SK-N-SH (cell line): ENCODE data around the gene EIF3D. TPM values are rescaled to one million over a fixed set of nuclear protein-coding genes. Genes with fewer than 3 reads are reported as not detected.

Experiments
- CTCF ChIA-PET: fragments of 300-600, 350-600 bp; formaldehyde crosslinking; extraction: SDS; loops from one replicate; lab custom pipeline; 2021; lab: Yijun Ruan, JAX
- POLR2A ChIA-PET: fragments of 350-600 bp; sonication (Branson Sonifier 250); formaldehyde crosslinking; extraction: SDS; loops from one replicate; lab custom pipeline; 2020; ENCODE audit warnings: antibody characterized with exemption, inconsistent platforms; lab: Yijun Ruan, JAX
- DNase-seq: peaks from one replicate; pipeline ENCODE4 v3.0.0; 2012
- H2AFZ ChIP-seq: fragments of 200-600 bp; sonication (generic); 2 replicates; pipeline ENCODE4 v1.8.1; 2016; ENCODE audit warnings: antibody characterized with exemption, mild to moderate bottlenecking, low read depth
- H3F3A ChIP-seq: fragments of 200-600 bp; sonication (generic); replicated peaks from 2 replicates; pipeline ENCODE3; 2016; ENCODE audit warnings: antibody characterized with exemption, mild to moderate bottlenecking; ENCODE audit not compliant: insufficient read depth
- H3K27ac ChIP-seq, 2 experiments: fragments of 200-500 bp in 1 of 2; fragments of 200-600 bp in 1 of 2; sonication (Bioruptor generic) in 1 of 2; sonication (generic), shearing (Covaris generic) in 1 of 2; 2 replicates each; pipeline versions ENCODE4 v1.5.1 to v1.6.1; 2014 to 2016; ENCODE audit warnings: low read depth in 2 of 2, inconsistent platforms in 1 of 2, low read length in 1 of 2, mild to moderate bottlenecking in 1 of 2, mixed read lengths in 1 of 2
- H3K27me3 ChIP-seq: fragments of 200-600 bp; sonication (generic), shearing (Covaris generic); 2 replicates; pipeline ENCODE4 v1.6.1; 2016; ENCODE audit warnings: mixed run types; ENCODE audit not compliant: insufficient read depth
- H3K36me3 ChIP-seq, 2 experiments: fragments of 200-500 bp in 1 of 2; fragments of 200-600 bp in 1 of 2; sonication (Bioruptor generic) in 1 of 2; sonication (generic) in 1 of 2; replicated peaks in 1 of 2; 2 replicates each; pipeline versions ENCODE3 to v1.5.1; 2014 to 2016; ENCODE audit warnings: low read length in 1 of 2, mild to moderate bottlenecking in 1 of 2; ENCODE audit not compliant: insufficient read depth in 2 of 2, control insufficient read depth in 1 of 2
- H3K4me1 ChIP-seq, 2 experiments: fragments of 200-500 bp in 1 of 2; fragments of 200-600 bp in 1 of 2; sonication (Bioruptor generic) in 1 of 2; sonication (generic), shearing (Covaris generic) in 1 of 2; 2 replicates each; pipeline versions ENCODE4 v1.5.1 to v1.6.1; 2014 to 2016; ENCODE audit warnings: low read depth in 1 of 2, low read length in 1 of 2, mixed run types in 1 of 2; ENCODE audit not compliant: insufficient read depth in 2 of 2, control insufficient read depth in 1 of 2
- H3K4me2 ChIP-seq: fragments of 200-600 bp; sonication (generic), shearing (Covaris generic); 2 replicates; pipeline ENCODE4 v1.6.1; 2017; ENCODE audit warnings: mixed run types
- H3K4me3 ChIP-seq, 2 experiments: fragments of 200-500 bp in 1 of 2; fragments of 200-600 bp in 1 of 2; sonication (Bioruptor generic) in 1 of 2; sonication (generic), shearing (Covaris generic) in 1 of 2; 2 replicates each; pipeline versions ENCODE4 v1.5.1 to v1.8.1; 2014 to 2016; ENCODE audit warnings: low read depth in 2 of 2, inconsistent platforms in 1 of 2, low read length in 1 of 2, mild to moderate bottlenecking in 1 of 2, mixed read lengths in 1 of 2, moderate library complexity in 1 of 2
- H3K79me2 ChIP-seq: fragments of 200-600 bp; sonication (generic); 2 replicates; pipeline ENCODE4 v1.8.1; 2017; ENCODE audit warnings: mild to moderate bottlenecking; ENCODE audit not compliant: insufficient read depth
- H3K9ac ChIP-seq: fragments of 200-600 bp; sonication (generic); 2 replicates; pipeline ENCODE4 v1.6.1; 2017; ENCODE audit warnings: mixed run types
- H3K9me2 ChIP-seq: fragments of 200-600 bp; sonication (generic); 2 replicates; pipeline ENCODE4 v1.6.1; 2017; ENCODE audit warnings: mixed run types
- H3K9me3 ChIP-seq: fragments of 200-600 bp; sonication (generic); 2 replicates; pipeline ENCODE4 v1.6.1; 2017; ENCODE audit warnings: mixed run types, mild to moderate bottlenecking, moderate library complexity
- H4K20me1 ChIP-seq: fragments of 200-600 bp; sonication (generic); 2 replicates; pipeline ENCODE4 v1.6.1; 2017; ENCODE audit warnings: mild to moderate bottlenecking, mixed run types; ENCODE audit not compliant: insufficient read depth
- CHD2 ChIP-seq: fragments of 150-350 bp; IDR thresholded peaks from 2 replicates; pipeline ENCODE4 v1.6.1; 2018; ENCODE audit warnings: low read length; ENCODE audit not compliant: partially characterized antibody
- ELF1 ChIP-seq: IDR thresholded peaks from 2 replicates; pipeline ENCODE4 v1.4.0; 2012
- EP300 ChIP-seq, 2 experiments: IDR thresholded peaks; 2 replicates each; pipeline versions ENCODE4 v1.4.0 to v1.6.1; 2012; ENCODE audit warnings: borderline replicate concordance in 1 of 2, low read depth in 1 of 2, low read length in 1 of 2
- EZH2phosphoT487 ChIP-seq: fragments of 200-600 bp; sonication (generic); IDR thresholded peaks from 2 replicates; pipeline ENCODE4 v1.6.1; 2017; ENCODE audit warnings: low read depth, mixed run types, mild to moderate bottlenecking, antibody characterized with exemption, moderate library complexity, borderline replicate concordance
- FOSL2 ChIP-seq: IDR thresholded peaks from 2 replicates; pipeline ENCODE4 v1.4.0; 2012; ENCODE audit warnings: low read depth, mild to moderate bottlenecking, moderate library complexity, borderline replicate concordance
- FOXM1 ChIP-seq: IDR thresholded peaks from 2 replicates; pipeline ENCODE4 v1.4.0; 2012; ENCODE audit warnings: low read depth, mild to moderate bottlenecking
- JUND ChIP-seq: IDR thresholded peaks from 2 replicates; pipeline ENCODE4 v1.4.0; 2012
- MEF2A ChIP-seq: IDR thresholded peaks from 2 replicates; pipeline ENCODE4 v1.4.0; 2012; ENCODE audit warnings: low read depth, borderline replicate concordance
- MXI1 ChIP-seq: IDR thresholded peaks from 2 replicates; pipeline ENCODE4 v1.6.1; 2012; ENCODE audit warnings: mild to moderate bottlenecking, low read depth, low read length, improper control_type of control experiment
- RFX5 ChIP-seq: IDR thresholded peaks from 2 replicates; pipeline ENCODE4 v1.6.1; 2012; ENCODE audit warnings: mild to moderate bottlenecking, improper control_type of control experiment, low read length
- SIN3A ChIP-seq: IDR thresholded peaks from 2 replicates; pipeline ENCODE4 v1.6.1; 2012; ENCODE audit warnings: low read depth, mild to moderate bottlenecking, low read length, moderate library complexity, borderline replicate concordance
- SMC3 ChIP-seq: IDR thresholded peaks from 2 replicates; pipeline ENCODE4 v1.6.1; 2012; ENCODE audit warnings: low read depth, low read length, improper control_type of control experiment
- TCF12 ChIP-seq: IDR thresholded peaks from 2 replicates; pipeline ENCODE4 v1.4.0; 2012
- TEAD4 ChIP-seq: IDR thresholded peaks from 2 replicates; pipeline ENCODE4 v1.4.0; 2012; ENCODE audit warnings: mild to moderate bottlenecking, borderline replicate concordance; ENCODE audit not compliant: insufficient read depth
- WGBS: methylation state at CpG from one replicate; pipeline ENCODE4 v1.1.6; 2017; ENCODE audit warnings: low lambda C conversion rate; 5-methylcytosine and 5-hydroxymethylcytosine counted together
- polyA plus RNA-seq, 3 experiments: library from polyadenylated mRNA; depleted of rRNA; stranded (reverse); fragments of >200 nt; gene quantifications; 2 replicates each; pipeline ENCODE4 v1.2.3, GENCODE V29; 2012
- TF ChIP-seq, protein P1 (sequence below): IDR thresholded peaks from 2 replicates; pipeline ENCODE4 v1.4.0; 2012; ENCODE audit warnings: low read depth, borderline replicate concordance
- TF ChIP-seq, protein P2 (sequence below): fragments of 150-350 bp; IDR thresholded peaks from 2 replicates; pipeline ENCODE4 v1.6.1; 2016; ENCODE audit warnings: mild to moderate bottlenecking, low read depth, low read length
- TF ChIP-seq, protein P3 (sequence below): IDR thresholded peaks from 2 replicates; pipeline ENCODE4 v1.4.0; 2012; ENCODE audit warnings: low read depth
- TF ChIP-seq, protein P4 (sequence below): IDR thresholded peaks from 2 replicates; pipeline ENCODE4; 2012
- TF ChIP-seq, protein P5 (sequence below): fragments of 200-600 bp; sonication (generic); IDR thresholded peaks from 2 replicates; pipeline ENCODE4 v1.6.1; 2017; ENCODE audit warnings: antibody characterized with exemption, mild to moderate bottlenecking, moderate library complexity

Gene EIF3D
- polyA plus RNA-seq, 1 of the 3 experiments (the other 2 are of a cell fraction) = 423 TPM

DNA sequence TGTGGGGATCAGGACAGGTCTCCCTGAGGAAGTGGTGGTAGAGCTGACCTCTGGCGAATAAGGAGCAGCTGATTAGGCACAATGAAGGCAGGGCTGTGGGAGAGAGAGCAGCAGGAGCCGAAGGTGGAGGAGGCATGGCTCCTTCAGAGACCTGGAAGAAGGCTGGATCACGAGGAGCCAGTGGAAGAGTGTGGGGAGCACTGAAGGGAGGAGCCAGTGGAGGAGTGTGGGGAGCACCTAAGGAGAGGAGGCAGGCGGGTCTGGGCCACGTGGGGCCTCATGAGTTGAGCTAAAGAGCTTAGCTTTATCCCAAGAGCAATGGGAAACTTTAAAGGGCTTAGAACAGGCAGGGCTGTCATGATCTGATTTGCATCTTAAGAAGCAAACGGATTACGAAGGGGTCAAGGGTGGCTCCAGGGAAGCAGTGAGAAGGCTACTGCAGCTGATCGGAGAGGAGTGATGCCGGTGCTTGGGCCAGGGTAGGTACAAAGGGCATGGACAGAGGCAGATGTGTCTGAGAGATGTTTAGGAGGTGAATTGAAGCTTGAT lies 44.9 kb upstream of the EIF3D start:
- Histone ChIP-seq H3K27me3 (no peaks in the 10 kb centered on the region), H3K4me3 (no peak overlapping the region), H3K27ac (no peak overlapping the region), H3K4me2 (no peak overlapping the region), H3K9me3 (no peaks in the 10 kb centered on the region), H3K36me3 (no peaks in the 10 kb centered on the region), H3F3A (peaks cover 5% of the 10 kb centered on the region), H4K20me1 (no peaks in the 10 kb centered on the region), H3K9me2 (no peaks in the 10 kb centered on the region), H3K4me1 (no peaks in the 10 kb centered on the region; a peak in 1 of 4 replicates), H3K79me2 (no peaks in the 10 kb centered on the region), H2AFZ (no peak overlapping the region), H3K9ac (no peak overlapping the region)
- DNase-seq = no peak
- ChIA-PET POLR2A (interaction anchor here (0.5 kb wide), 1 partner anchor 40 kb away, joined by 3 read pairs; no protein-coding TSS in a partner anchor), CTCF (interaction anchor here (0.9 to 1.6 kb wide), 2 partner anchors 27 to 282 kb away, joined by 4 to 5 read pairs; no protein-coding TSS in a partner anchor)
- TF ChIP-seq EP300 (IDR thresholded peaks at IDR 0.05; ENCODE audit: borderline replicate concordance in 1 of 2, low read depth in 1 of 2, low read length in 1 of 2) = no peak
- no peak for TF ChIP-seq MXI1
- TF ChIP-seq, protein P1, sequence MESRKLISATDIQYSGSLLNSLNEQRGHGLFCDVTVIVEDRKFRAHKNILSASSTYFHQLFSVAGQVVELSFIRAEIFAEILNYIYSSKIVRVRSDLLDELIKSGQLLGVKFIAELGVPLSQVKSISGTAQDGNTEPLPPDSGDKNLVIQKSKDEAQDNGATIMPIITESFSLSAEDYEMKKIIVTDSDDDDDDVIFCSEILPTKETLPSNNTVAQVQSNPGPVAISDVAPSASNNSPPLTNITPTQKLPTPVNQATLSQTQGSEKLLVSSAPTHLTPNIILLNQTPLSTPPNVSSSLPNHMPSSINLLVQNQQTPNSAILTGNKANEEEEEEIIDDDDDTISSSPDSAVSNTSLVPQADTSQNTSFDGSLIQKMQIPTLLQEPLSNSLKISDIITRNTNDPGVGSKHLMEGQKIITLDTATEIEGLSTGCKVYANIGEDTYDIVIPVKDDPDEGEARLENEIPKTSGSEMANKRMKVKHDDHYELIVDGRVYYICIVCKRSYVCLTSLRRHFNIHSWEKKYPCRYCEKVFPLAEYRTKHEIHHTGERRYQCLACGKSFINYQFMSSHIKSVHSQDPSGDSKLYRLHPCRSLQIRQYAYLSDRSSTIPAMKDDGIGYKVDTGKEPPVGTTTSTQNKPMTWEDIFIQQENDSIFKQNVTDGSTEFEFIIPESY = no peak
- TF ChIP-seq FOSL2 = no peak
- TF ChIP-seq ELF1 = no peak
- TF ChIP-seq MEF2A = no peak
- TF ChIP-seq CHD2 = no peak
- no peak for TF ChIP-seq SMC3
- no peak for TF ChIP-seq RFX5
- TF ChIP-seq, protein P2, sequence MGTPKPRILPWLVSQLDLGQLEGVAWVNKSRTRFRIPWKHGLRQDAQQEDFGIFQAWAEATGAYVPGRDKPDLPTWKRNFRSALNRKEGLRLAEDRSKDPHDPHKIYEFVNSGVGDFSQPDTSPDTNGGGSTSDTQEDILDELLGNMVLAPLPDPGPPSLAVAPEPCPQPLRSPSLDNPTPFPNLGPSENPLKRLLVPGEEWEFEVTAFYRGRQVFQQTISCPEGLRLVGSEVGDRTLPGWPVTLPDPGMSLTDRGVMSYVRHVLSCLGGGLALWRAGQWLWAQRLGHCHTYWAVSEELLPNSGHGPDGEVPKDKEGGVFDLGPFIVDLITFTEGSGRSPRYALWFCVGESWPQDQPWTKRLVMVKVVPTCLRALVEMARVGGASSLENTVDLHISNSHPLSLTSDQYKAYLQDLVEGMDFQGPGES = no peak
- TF ChIP-seq, protein P3, sequence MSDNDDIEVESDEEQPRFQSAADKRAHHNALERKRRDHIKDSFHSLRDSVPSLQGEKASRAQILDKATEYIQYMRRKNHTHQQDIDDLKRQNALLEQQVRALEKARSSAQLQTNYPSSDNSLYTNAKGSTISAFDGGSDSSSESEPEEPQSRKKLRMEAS = no peak
- TF ChIP-seq, protein P4, sequence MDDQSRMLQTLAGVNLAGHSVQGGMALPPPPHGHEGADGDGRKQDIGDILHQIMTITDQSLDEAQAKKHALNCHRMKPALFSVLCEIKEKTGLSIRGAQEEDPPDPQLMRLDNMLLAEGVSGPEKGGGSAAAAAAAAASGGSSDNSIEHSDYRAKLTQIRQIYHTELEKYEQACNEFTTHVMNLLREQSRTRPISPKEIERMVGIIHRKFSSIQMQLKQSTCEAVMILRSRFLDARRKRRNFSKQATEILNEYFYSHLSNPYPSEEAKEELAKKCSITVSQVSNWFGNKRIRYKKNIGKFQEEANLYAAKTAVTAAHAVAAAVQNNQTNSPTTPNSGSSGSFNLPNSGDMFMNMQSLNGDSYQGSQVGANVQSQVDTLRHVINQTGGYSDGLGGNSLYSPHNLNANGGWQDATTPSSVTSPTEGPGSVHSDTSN = no peak
- WGBS = 70% methylated on average over 9 of the region's 9 CpGs

DNA sequence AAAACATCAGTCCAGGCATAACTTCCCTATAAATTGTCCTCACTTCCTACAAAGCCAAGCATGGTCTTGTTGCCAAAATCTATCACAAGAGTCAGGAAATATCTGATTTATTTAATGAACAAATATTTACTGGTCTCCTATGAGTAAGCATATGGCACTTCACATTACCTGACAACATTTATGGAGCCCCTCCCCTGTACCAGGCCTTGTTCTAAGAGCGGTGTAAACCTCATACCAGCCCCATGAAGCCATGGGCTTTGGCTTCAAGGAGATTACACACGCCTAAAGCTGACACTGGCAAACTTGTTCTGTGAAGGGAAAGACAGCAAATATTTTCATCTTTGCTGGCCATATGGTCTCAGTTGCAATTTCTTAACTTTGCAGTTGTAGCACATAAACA lies 43.0 kb upstream of the EIF3D start:
- ChIA-PET POLR2A (no interaction called here), CTCF (interaction anchor here (1.3 kb wide), 1 partner anchor 11 kb away, joined by 3 read pairs; no protein-coding TSS in a partner anchor)
- Histone ChIP-seq H3F3A (peaks cover 5% of the 10 kb centered on the region), H3K27me3 (no peaks in the 10 kb centered on the region), H3K4me2 (no peak overlapping the region), H3K4me3 (no peak overlapping the region), H3K9ac (no peak overlapping the region), H3K9me3 (no peaks in the 10 kb centered on the region), H3K27ac (no peak overlapping the region), H3K79me2 (no peaks in the 10 kb centered on the region), H3K36me3 (no peaks in the 10 kb centered on the region), H3K4me1 (no peaks in the 10 kb centered on the region; a peak in 1 of 4 replicates), H3K9me2 (no peaks in the 10 kb centered on the region), H4K20me1 (no peaks in the 10 kb centered on the region), H2AFZ (no peak overlapping the region)
- 91% methylated on average over 2 of the region's 2 CpGs for WGBS
- DNase-seq = no peak
- TF ChIP-seq, protein P3 = no peak
- TF ChIP-seq TEAD4 = no peak
- no peak for TF ChIP-seq FOXM1
- TF ChIP-seq TCF12 = no peak
- TF ChIP-seq EZH2phosphoT487 = no peak
- no peak for TF ChIP-seq JUND
- TF ChIP-seq SMC3 = no peak
- TF ChIP-seq, protein P4 = no peak
- TF ChIP-seq SIN3A = no peak
- TF ChIP-seq MEF2A = no peak
- TF ChIP-seq, protein P5, sequence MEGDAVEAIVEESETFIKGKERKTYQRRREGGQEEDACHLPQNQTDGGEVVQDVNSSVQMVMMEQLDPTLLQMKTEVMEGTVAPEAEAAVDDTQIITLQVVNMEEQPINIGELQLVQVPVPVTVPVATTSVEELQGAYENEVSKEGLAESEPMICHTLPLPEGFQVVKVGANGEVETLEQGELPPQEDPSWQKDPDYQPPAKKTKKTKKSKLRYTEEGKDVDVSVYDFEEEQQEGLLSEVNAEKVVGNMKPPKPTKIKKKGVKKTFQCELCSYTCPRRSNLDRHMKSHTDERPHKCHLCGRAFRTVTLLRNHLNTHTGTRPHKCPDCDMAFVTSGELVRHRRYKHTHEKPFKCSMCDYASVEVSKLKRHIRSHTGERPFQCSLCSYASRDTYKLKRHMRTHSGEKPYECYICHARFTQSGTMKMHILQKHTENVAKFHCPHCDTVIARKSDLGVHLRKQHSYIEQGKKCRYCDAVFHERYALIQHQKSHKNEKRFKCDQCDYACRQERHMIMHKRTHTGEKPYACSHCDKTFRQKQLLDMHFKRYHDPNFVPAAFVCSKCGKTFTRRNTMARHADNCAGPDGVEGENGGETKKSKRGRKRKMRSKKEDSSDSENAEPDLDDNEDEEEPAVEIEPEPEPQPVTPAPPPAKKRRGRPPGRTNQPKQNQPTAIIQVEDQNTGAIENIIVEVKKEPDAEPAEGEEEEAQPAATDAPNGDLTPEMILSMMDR = no peak
